Measurements from ENCODE around the gene HOXB13.

Gene HOXB13

DNA sequence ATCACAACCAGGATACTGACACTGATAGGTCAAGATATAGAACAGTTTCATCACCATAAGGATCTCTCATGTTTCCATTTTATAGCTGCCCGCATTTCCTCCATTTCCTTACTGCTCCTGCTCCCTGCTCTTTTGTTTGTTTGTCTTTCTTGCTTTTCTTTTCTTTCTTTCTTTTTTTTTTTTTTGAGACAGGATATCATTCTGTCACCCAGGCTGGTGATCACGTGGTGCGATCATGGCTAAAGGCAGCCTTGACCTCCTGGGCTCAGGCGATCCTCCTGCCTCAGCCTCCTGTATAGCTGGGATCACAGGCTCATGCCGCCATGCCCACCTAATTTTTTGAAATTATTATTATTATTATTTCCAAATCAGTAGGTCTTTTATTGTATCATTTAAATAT is 37.9 kb downstream of the HOXB13 start:
- Histone ChIP-seq H3K4me1 (ENCODE audit: control insufficient read depth, insufficient read depth, low read length, unreplicated experiment) (no peaks in the 10 kb centered on the region), H3K27ac (ENCODE audit: low read depth, low read length) (no peak overlapping the region), H2AFZ (ENCODE audit: low read length, unreplicated experiment) (no peak overlapping the region), H3K27me3 (ENCODE audit: insufficient read depth, low read length) (peaks cover 32% of the 10 kb centered on the region), H3K4me3 (ENCODE audit: low read depth, low read length) (no peak overlapping the region), H3K79me2 (ENCODE audit: control insufficient read depth, insufficient read depth, low read length, unreplicated experiment) (no peaks in the 10 kb centered on the region), H3K36me3 (ENCODE audit: insufficient read depth, low read length) (no peaks in the 10 kb centered on the region)

- Histone ChIP-seq H3K27me3 (ENCODE audit: insufficient read depth, low read length) (peaks cover 74% of the 10 kb centered on the region), H3K36me3 (ENCODE audit: insufficient read depth, low read length) (no peaks in the 10 kb centered on the region), H3K27ac (ENCODE audit: low read depth, low read length) (no peak overlapping the region), H2AFZ (ENCODE audit: low read length, unreplicated experiment) (no peak overlapping the region), H3K4me3 (ENCODE audit: low read depth, low read length) (no peak overlapping the region), H3K4me1 (ENCODE audit: control insufficient read depth, insufficient read depth, low read length, unreplicated experiment) (no peaks in the 10 kb centered on the region), H3K79me2 (ENCODE audit: control insufficient read depth, insufficient read depth, low read length, unreplicated experiment) (no peaks in the 10 kb centered on the region)
These were observed 46.9 kb downstream of the HOXB13 start for GRCh38 chr17:48681609-48682008.

GRCh38 chr17:48679385-48680096 is 49.0 kb downstream of the HOXB13 start:
- H3K36me3 ChIP-seq (ENCODE audit: insufficient read depth, low read length): no peaks in the 10 kb centered on the region
- no peak overlapping the region for H2AFZ ChIP-seq (ENCODE audit: low read length, unreplicated experiment)
- H3K4me3 ChIP-seq (ENCODE audit: low read depth, low read length): no peak overlapping the region
- H3K27me3 ChIP-seq (ENCODE audit: insufficient read depth, low read length): peaks cover 79% of the 10 kb centered on the region
- no peaks in the 10 kb centered on the region for H3K79me2 ChIP-seq (ENCODE audit: control insufficient read depth, insufficient read depth, low read length, unreplicated experiment)
- no peaks in the 10 kb centered on the region for H3K4me1 ChIP-seq (ENCODE audit: control insufficient read depth, insufficient read depth, low read length, unreplicated experiment)
- no peak overlapping the region for H3K27ac ChIP-seq (ENCODE audit: low read depth, low read length)

- H3K79me2 ChIP-seq (ENCODE audit: control insufficient read depth, insufficient read depth, low read length, unreplicated experiment): no peaks in the 10 kb centered on the region
- H3K27me3 ChIP-seq (ENCODE audit: insufficient read depth, low read length): peaks cover 77% of the 10 kb centered on the region
- peak overlapping the region; percentile 36; the same call in 1 of the 2 replicates for H3K4me3 ChIP-seq (ENCODE audit: low read depth, low read length)
- no peaks in the 10 kb centered on the region for H3K4me1 ChIP-seq (ENCODE audit: control insufficient read depth, insufficient read depth, low read length, unreplicated experiment)
- no peak overlapping the region for H3K27ac ChIP-seq (ENCODE audit: low read depth, low read length)
- no peak overlapping the region for H2AFZ ChIP-seq (ENCODE audit: low read length, unreplicated experiment)
- H3K36me3 ChIP-seq (ENCODE audit: insufficient read depth, low read length): no peaks in the 10 kb centered on the region
These were observed 50.2 kb downstream of the HOXB13 start for GRCh38 chr17:48678141-48678971.

- H3K36me3 ChIP-seq (ENCODE audit: insufficient read depth, low read length): no peaks in the 10 kb centered on the region
These were observed 51.5 kb downstream of the HOXB13 start for GRCh38 chr17:48676963-48677558.

More at GRCh38 chr17:48676963-48677558, 51.5 kb downstream of the HOXB13 start:
- Histone ChIP-seq H3K4me1 (ENCODE audit: control insufficient read depth, insufficient read depth, low read length, unreplicated experiment) (no peaks in the 10 kb centered on the region), H2AFZ (ENCODE audit: low read length, unreplicated experiment) (no peak overlapping the region), H3K27me3 (ENCODE audit: insufficient read depth, low read length) (peaks cover 68% of the 10 kb centered on the region), H3K4me3 (ENCODE audit: low read depth, low read length) (no peak overlapping the region), H3K27ac (ENCODE audit: low read depth, low read length) (no peak overlapping the region), H3K79me2 (ENCODE audit: control insufficient read depth, insufficient read depth, low read length, unreplicated experiment) (no peaks in the 10 kb centered on the region)

Data from ACC112 (cell line).